Neural cell (in vitro differentiated cells): Measurements from ENCODE around the gene SYT1.

Source experiments
- CTCF ChIP-seq: fragments of 450-650 bp; IDR thresholded peaks from 2 replicates; pipeline ENCODE4 v1.5.1; 2014; ENCODE audit warnings: antibody characterized with exemption, mild to moderate bottlenecking, moderate library complexity; ENCODE audit not compliant: poor library complexity, severe bottlenecking
- EP300 ChIP-seq: fragments of 450-650 bp; conservative IDR thresholded peaks from 2 replicates; pipeline ENCODE4 v1.6.1; 2014; ENCODE audit warnings: antibody characterized with exemption, mild to moderate bottlenecking, moderate library complexity; ENCODE audit not compliant: poor library complexity, severe bottlenecking
- MXI1 ChIP-seq: fragments of 450-650 bp; conservative IDR thresholded peaks from 2 replicates; pipeline ENCODE4 v1.6.1; 2014; ENCODE audit warnings: antibody characterized with exemption, mild to moderate bottlenecking; ENCODE audit not compliant: poor library complexity, severe bottlenecking
- POLR2AphosphoS5 ChIP-seq: IDR thresholded peaks from 2 replicates; pipeline ENCODE4 v1.6.1; 2012
- RAD21 ChIP-seq: fragments of 450-650 bp; conservative IDR thresholded peaks from 2 replicates; pipeline ENCODE4 v1.6.1; 2014; ENCODE audit warnings: antibody characterized with exemption, mild to moderate bottlenecking, moderate library complexity
- REST ChIP-seq: IDR thresholded peaks from 2 replicates; pipeline ENCODE4 v1.6.1; 2012; ENCODE audit warnings: borderline replicate concordance
- TAF1 ChIP-seq: IDR thresholded peaks from 2 replicates; pipeline ENCODE4 v1.6.1; 2012; ENCODE audit warnings: low read depth

GRCh38 chr12:79053394-79053793, 188.8 kb downstream of the SYT1 start:
- TF ChIP-seq CTCF (no peak), MXI1 (no peak), EP300 (no peak), POLR2AphosphoS5 (no peak), TAF1 (no peak), RAD21 (no peak), REST (no peak)
